Measurements from ENCODE around the gene SH2D3C.

The SH2D3C gene

DNA sequence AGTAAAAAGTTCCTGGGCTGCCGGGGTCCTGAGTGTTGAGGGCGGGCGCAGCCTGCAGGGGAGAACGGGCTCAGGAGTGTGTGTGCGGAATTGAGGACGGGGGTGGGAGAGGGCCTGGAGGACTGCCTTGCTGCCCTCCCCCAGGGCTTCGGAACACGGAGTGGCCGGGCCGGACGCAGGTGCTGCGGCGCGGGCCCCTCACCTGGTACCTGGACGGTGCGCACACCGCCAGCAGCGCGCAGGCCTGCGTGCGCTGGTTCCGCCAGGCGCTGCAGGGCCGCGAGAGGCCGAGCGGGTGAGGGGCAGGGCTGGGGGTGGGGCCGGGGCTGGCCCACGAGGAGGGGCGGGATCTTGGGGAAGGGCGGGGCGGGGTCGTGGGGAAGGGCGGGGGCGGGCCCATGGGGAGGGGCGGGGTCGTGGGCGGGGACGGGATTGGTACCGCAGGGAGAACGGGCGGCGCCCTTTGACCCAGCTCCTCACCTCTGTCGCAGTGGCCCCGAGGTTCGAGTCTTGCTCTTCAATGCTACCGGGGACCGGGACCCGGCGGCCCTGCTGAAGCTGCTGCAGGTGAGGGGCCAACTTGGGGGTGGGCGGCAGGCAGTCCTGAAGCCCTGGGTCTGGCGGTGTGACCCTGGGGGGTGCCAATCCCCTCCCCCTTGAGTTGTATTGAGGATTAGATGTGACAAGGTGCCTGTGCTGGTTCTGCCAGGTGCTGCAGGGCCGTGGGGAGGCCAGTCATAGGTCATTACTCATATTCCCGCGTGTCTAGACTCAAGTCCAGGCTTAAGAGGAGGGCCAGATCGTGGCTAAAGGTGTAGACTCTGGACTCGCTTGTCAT is 31.3 kb upstream of the SH2D3C start:
- Histone ChIP-seq H3K9me3 (ENCODE audit: severe bottlenecking) (no peaks in the 10 kb centered on the region), H3K27me3 (ENCODE audit: insufficient read depth, low read depth, severe bottlenecking) (no peaks in the 10 kb centered on the region), H3K27ac (no peak overlapping the region), H3K36me3 (peaks cover 96% of the 10 kb centered on the region), H3K4me3 (ENCODE audit: low read depth, low read length) (no peak overlapping the region)
- no peak for DNase-seq
- TF ChIP-seq, protein P1, sequence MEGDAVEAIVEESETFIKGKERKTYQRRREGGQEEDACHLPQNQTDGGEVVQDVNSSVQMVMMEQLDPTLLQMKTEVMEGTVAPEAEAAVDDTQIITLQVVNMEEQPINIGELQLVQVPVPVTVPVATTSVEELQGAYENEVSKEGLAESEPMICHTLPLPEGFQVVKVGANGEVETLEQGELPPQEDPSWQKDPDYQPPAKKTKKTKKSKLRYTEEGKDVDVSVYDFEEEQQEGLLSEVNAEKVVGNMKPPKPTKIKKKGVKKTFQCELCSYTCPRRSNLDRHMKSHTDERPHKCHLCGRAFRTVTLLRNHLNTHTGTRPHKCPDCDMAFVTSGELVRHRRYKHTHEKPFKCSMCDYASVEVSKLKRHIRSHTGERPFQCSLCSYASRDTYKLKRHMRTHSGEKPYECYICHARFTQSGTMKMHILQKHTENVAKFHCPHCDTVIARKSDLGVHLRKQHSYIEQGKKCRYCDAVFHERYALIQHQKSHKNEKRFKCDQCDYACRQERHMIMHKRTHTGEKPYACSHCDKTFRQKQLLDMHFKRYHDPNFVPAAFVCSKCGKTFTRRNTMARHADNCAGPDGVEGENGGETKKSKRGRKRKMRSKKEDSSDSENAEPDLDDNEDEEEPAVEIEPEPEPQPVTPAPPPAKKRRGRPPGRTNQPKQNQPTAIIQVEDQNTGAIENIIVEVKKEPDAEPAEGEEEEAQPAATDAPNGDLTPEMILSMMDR (IDR thresholded peaks at IDR 0.05; ENCODE audit: low read depth, low read length), result no peak

DNA sequence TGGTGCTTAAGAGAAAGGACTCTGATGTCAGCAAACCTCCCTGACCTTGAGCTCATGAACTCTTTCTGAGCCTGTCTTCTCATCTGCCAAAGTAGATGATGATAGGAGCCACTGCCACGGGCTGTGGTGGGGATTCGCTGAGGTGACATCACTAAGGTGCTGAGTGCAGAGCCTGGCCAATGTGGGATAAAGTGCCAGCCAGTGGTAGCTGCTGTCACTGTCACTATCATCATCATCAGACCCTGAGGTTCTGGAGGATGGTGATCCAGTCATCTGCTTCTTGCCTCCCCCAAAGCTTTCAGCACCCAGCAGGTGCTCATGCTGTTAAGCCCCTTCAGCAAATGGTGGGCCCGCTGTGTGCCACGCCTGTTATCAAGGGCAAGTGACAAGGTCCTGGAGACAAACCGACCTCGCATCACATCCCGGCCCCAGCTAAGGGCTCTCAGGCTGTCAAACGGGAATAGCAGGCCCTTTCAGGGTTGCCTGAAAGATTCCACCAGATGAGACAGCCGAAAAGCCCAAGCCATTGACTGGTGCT is 30.6 kb upstream of the SH2D3C start:
- no peak overlapping the region for H3K4me3 ChIP-seq (ENCODE audit: low read depth, low read length)
- no peaks in the 10 kb centered on the region for H3K9me3 ChIP-seq (ENCODE audit: severe bottlenecking)
- no peak for DNase-seq
- TF ChIP-seq, protein P1 (IDR thresholded peaks at IDR 0.05; ENCODE audit: low read depth, low read length), result no peak
- no peaks in the 10 kb centered on the region for H3K27me3 ChIP-seq (ENCODE audit: insufficient read depth, low read depth, severe bottlenecking)
- H3K36me3 ChIP-seq, result peaks cover 96% of the 10 kb centered on the region
- no peak overlapping the region for H3K27ac ChIP-seq

DNA sequence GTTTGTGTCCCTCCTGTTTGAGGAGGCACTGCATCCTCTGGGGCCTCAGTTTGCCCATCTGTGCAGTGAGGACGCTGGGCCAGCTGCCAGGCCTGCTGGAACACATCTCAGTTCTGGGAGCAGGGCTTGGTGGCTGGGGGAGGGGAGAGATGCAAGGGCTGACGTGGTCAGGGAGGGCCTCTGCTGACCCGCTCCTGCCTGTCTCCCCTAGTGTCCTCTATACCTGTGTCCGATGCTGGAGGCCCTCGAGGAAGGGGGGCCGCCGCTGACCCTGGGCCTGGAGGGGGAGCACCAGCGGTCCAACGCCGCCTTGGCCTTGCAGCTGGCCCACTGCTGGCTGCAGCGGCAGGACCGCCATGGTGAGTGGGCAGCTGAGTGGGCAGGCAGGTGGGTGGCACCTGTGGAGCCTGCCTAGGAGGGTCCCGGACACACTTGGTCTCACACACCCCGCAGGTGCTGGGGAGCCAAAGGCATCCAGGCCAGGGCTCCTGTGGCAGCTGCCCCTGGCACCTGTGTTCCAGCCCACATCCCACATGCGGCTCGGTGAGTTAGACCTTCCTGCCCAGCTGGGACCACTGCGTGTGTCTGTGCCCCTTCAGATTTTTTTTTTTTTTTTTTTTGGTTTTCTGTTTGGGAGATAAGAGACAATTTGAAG is 30.0 kb upstream of the SH2D3C start:
- no peak for DNase-seq
- Histone ChIP-seq H3K27me3 (ENCODE audit: insufficient read depth, low read depth, severe bottlenecking) (no peaks in the 10 kb centered on the region), H3K4me3 (ENCODE audit: low read depth, low read length) (no peak overlapping the region), H3K9me3 (ENCODE audit: severe bottlenecking) (no peaks in the 10 kb centered on the region), H3K36me3 (peaks cover 91% of the 10 kb centered on the region), H3K27ac (no peak overlapping the region)
- TF ChIP-seq, protein P1 (IDR thresholded peaks at IDR 0.05; ENCODE audit: low read depth, low read length), result no peak

DNA sequence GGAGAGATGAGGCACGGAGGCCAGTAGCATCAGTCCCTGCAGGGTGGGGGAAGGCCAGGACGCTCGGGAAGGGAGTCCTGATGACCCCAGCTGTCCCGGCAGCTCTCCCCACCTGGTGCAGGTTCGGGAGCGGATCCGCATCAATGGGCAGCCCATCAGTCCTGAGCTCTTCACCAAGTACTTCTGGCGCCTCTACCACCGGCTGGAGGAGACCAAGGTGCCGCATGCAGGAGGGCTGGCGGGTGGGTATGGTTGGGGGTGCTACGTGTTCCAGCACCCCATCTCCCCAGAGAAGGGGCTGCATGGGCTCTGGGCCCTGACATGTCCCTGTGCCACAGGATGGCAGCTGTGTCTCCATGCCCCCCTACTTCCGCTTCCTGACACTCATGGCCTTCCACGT is 28.4 kb upstream of the SH2D3C start:
- H3K27ac ChIP-seq, result no peak overlapping the region
- H3K36me3 ChIP-seq, result peaks cover 75% of the 10 kb centered on the region
- H3K4me3 ChIP-seq (ENCODE audit: low read depth, low read length), result no peak overlapping the region
- no peak for DNase-seq
- TF ChIP-seq, protein P1 (IDR thresholded peaks at IDR 0.05; ENCODE audit: low read depth, low read length), result no peak
- no peaks in the 10 kb centered on the region for H3K9me3 ChIP-seq (ENCODE audit: severe bottlenecking)
- no peaks in the 10 kb centered on the region for H3K27me3 ChIP-seq (ENCODE audit: insufficient read depth, low read depth, severe bottlenecking)

DNA sequence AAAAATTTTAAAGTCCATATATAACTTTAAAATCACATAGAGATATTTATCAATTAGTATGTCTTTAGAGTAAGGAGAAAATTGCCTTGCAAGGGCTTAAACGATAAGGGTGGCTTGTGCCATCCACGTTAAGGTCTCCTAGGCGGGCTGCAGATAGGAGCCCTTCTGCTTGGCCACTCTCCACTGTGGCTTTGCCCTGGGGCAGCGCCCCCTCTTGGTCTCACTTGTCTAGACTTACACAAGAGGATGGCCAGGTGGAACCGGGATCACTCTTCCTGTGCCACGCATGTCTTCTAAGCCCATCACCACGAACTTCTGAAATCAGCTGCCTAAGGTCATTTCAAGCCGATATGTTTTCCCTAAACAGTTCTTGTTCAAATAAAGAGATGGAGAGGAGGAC is 27.2 kb upstream of the SH2D3C start:
- Histone ChIP-seq H3K27ac (no peak overlapping the region), H3K36me3 (peaks cover 63% of the 10 kb centered on the region), H3K4me3 (ENCODE audit: low read depth, low read length) (no peak overlapping the region), H3K27me3 (ENCODE audit: insufficient read depth, low read depth, severe bottlenecking) (no peaks in the 10 kb centered on the region), H3K9me3 (ENCODE audit: severe bottlenecking) (no peaks in the 10 kb centered on the region)
- TF ChIP-seq, protein P1 (IDR thresholded peaks at IDR 0.05; ENCODE audit: low read depth, low read length), result peak; percentile 87
- peak; percentile 86 for DNase-seq
